ENCODE results near the gene NIPAL1. TPM values are rescaled to one million over a fixed set of nuclear protein-coding genes. Genes with fewer than 3 reads are reported as not detected.

NIPAL1 gene
- total RNA-seq, 1 donor from 2014 or later = 4.9 TPM

- no peak for FAIRE-seq
- DNase-seq (ENCODE audit: low read depth) = peak; percentile 70
- H3K4me1 Mint-ChIP-seq (ENCODE audit: low read depth, unreplicated experiment) = no peaks in the 10 kb centered on the region
Observed at GRCh38 chr4:48071191-48071590, 54.6 kb downstream of the NIPAL1 start.

GRCh38 chr4:48073567-48074103 lies 57.1 kb downstream of the NIPAL1 start:
- Histone ChIP-seq H3K4me2 (ENCODE audit: low read length) (no peak overlapping the region), H3K79me2 (ENCODE audit: insufficient read depth, low read length) (no peaks in the 10 kb centered on the region), H4K20me1 (ENCODE audit: insufficient read depth, low read length) (no peaks in the 10 kb centered on the region), H3K4me3 (ENCODE audit: insufficient read depth, low read depth, low read length) (no peak overlapping the region), H3K27me3 (ENCODE audit: insufficient read depth, low read length) (no peaks in the 10 kb centered on the region), H2AFZ (ENCODE audit: low read depth, low read length) (no peak overlapping the region), H3K9me3 (ENCODE audit: insufficient read depth, low read depth, low read length) (no peaks in the 10 kb centered on the region), H3K4me1 (ENCODE audit: insufficient read depth, low read length) (no peaks in the 10 kb centered on the region), H3K9ac (ENCODE audit: low read length) (no peak overlapping the region), H3K36me3 (ENCODE audit: insufficient read depth, low read length) (no peaks in the 10 kb centered on the region), H3K27ac (ENCODE audit: low read depth, low read length) (no peak overlapping the region)
- H3K9me3 Mint-ChIP-seq (ENCODE audit: unreplicated experiment) = no peaks in the 10 kb centered on the region
- no peak overlapping the region for H3K4me3 Mint-ChIP-seq (ENCODE audit: unreplicated experiment)
- H3K27ac Mint-ChIP-seq (ENCODE audit: unreplicated experiment) = no peak overlapping the region
- H3K4me1 Mint-ChIP-seq (ENCODE audit: low read depth, unreplicated experiment) = no peaks in the 10 kb centered on the region
- no peak for TF ChIP-seq EZH2 (IDR thresholded peaks at IDR 0.05; ENCODE audit: insufficient read depth, low read length)
- TF ChIP-seq CTCF (IDR thresholded peaks at IDR 0.05; ENCODE audit: insufficient read depth, low read depth, low read length) = no peak
- no peaks in the 10 kb centered on the region for H3K36me3 Mint-ChIP-seq (ENCODE audit: low read depth, unreplicated experiment)
- H3K27me3 Mint-ChIP-seq (ENCODE audit: low read depth, unreplicated experiment) = no peaks in the 10 kb centered on the region
- no peak for FAIRE-seq
- peak; percentile 29 for DNase-seq (ENCODE audit: low read depth)

More at GRCh38 chr4:48071191-48071590, 54.6 kb downstream of the NIPAL1 start:
- no peaks in the 10 kb centered on the region for H3K4me1 ChIP-seq (ENCODE audit: insufficient read depth, low read length)
- H3K79me2 ChIP-seq (ENCODE audit: insufficient read depth, low read length) = no peaks in the 10 kb centered on the region
- no peaks in the 10 kb centered on the region for H3K9me3 Mint-ChIP-seq (ENCODE audit: unreplicated experiment)
- no peak overlapping the region for H3K4me3 ChIP-seq (ENCODE audit: insufficient read depth, low read depth, low read length)
- H3K4me3 Mint-ChIP-seq (ENCODE audit: unreplicated experiment) = no peak overlapping the region
- no peak overlapping the region for H3K27ac Mint-ChIP-seq (ENCODE audit: unreplicated experiment)
- TF ChIP-seq EZH2 (IDR thresholded peaks at IDR 0.05; ENCODE audit: insufficient read depth, low read length) (no peak), CTCF (IDR thresholded peaks at IDR 0.05; ENCODE audit: insufficient read depth, low read depth, low read length) (no peak)
- H3K36me3 Mint-ChIP-seq (ENCODE audit: low read depth, unreplicated experiment) = no peaks in the 10 kb centered on the region
- no peak overlapping the region for H3K9ac ChIP-seq (ENCODE audit: low read length)
- no peaks in the 10 kb centered on the region for H3K36me3 ChIP-seq (ENCODE audit: insufficient read depth, low read length)
- H3K27me3 ChIP-seq (ENCODE audit: insufficient read depth, low read length) = no peaks in the 10 kb centered on the region
- H3K27me3 Mint-ChIP-seq (ENCODE audit: low read depth, unreplicated experiment) = no peaks in the 10 kb centered on the region
- peak overlapping the region; percentile 24 for H3K27ac ChIP-seq (ENCODE audit: low read depth, low read length)
- no peaks in the 10 kb centered on the region for H4K20me1 ChIP-seq (ENCODE audit: insufficient read depth, low read length)
- no peaks in the 10 kb centered on the region for H3K9me3 ChIP-seq (ENCODE audit: insufficient read depth, low read depth, low read length)
- no peak overlapping the region for H3K4me2 ChIP-seq (ENCODE audit: low read length)
- no peak overlapping the region for H2AFZ ChIP-seq (ENCODE audit: low read depth, low read length)

GRCh38 chr4:48074657-48075056 lies 58.1 kb downstream of the NIPAL1 start:
- TF ChIP-seq CTCF (IDR thresholded peaks at IDR 0.05; ENCODE audit: insufficient read depth, low read depth, low read length) (no peak), EZH2 (IDR thresholded peaks at IDR 0.05; ENCODE audit: insufficient read depth, low read length) (no peak)
- no peaks in the 10 kb centered on the region for H3K27me3 ChIP-seq (ENCODE audit: insufficient read depth, low read length)
- H3K4me2 ChIP-seq (ENCODE audit: low read length) = no peak overlapping the region
- H2AFZ ChIP-seq (ENCODE audit: low read depth, low read length) = no peak overlapping the region
- Mint-ChIP-seq H3K9me3 (ENCODE audit: unreplicated experiment) (no peaks in the 10 kb centered on the region), H3K36me3 (ENCODE audit: low read depth, unreplicated experiment) (no peaks in the 10 kb centered on the region), H3K27ac (ENCODE audit: unreplicated experiment) (no peak overlapping the region), H3K4me3 (ENCODE audit: unreplicated experiment) (no peak overlapping the region), H3K27me3 (ENCODE audit: low read depth, unreplicated experiment) (no peaks in the 10 kb centered on the region), H3K4me1 (ENCODE audit: low read depth, unreplicated experiment) (peaks cover under 1% of the 10 kb centered on the region)
- H3K36me3 ChIP-seq (ENCODE audit: insufficient read depth, low read length) = no peaks in the 10 kb centered on the region
- no peaks in the 10 kb centered on the region for H3K9me3 ChIP-seq (ENCODE audit: insufficient read depth, low read depth, low read length)
- H3K4me1 ChIP-seq (ENCODE audit: insufficient read depth, low read length) = peaks cover 3% of the 10 kb centered on the region
- no peaks in the 10 kb centered on the region for H3K79me2 ChIP-seq (ENCODE audit: insufficient read depth, low read length)
- H3K9ac ChIP-seq (ENCODE audit: low read length) = no peak overlapping the region
- no peaks in the 10 kb centered on the region for H4K20me1 ChIP-seq (ENCODE audit: insufficient read depth, low read length)
- DNase-seq (ENCODE audit: low read depth) (no peak), FAIRE-seq (no peak)
- H3K27ac ChIP-seq (ENCODE audit: low read depth, low read length) = no peak overlapping the region
- no peak overlapping the region for H3K4me3 ChIP-seq (ENCODE audit: insufficient read depth, low read depth, low read length)

All from astrocyte (in vitro differentiated cells and primary cell).